Bronchial epithelial cell (primary cell): ENCODE data around the gene LRGUK. TPM values are rescaled to one million over a fixed set of nuclear protein-coding genes. Genes with fewer than 3 reads are reported as not detected.
A peak's percentile ranks its signal among the peaks of the same experiment; 100 is the strongest.

Experiments used
- DNase-seq: peaks from one replicate; pipeline ENCODE4 v3.0.0-alpha.2; 2010; ENCODE audit warnings: low read depth
- FAIRE-seq: peaks from 2 replicates; lab custom pipeline; 2011; peaks lifted over from hg19 to GRCh38; lab: Jason Lieb, UNC
- H3K27me3 ChIP-seq: 2 replicates; pipeline ENCODE4 v1.5.1; 2011; ENCODE audit warnings: low read length; ENCODE audit not compliant: control insufficient read depth, insufficient read depth
- H3K36me3 ChIP-seq: 2 replicates; pipeline ENCODE4 v1.5.1; 2011; ENCODE audit warnings: low read length; ENCODE audit not compliant: control insufficient read depth, insufficient read depth
- H3K4me3 ChIP-seq: 2 replicates; pipeline ENCODE4 v1.5.1; 2011; ENCODE audit warnings: mild to moderate bottlenecking, low read depth, low read length, control low read depth
- CTCF ChIP-seq: IDR thresholded peaks from 2 replicates; pipeline ENCODE4 v1.5.1; 2011; ENCODE audit warnings: mild to moderate bottlenecking, moderate library complexity, low read length, control low read depth, inconsistent platforms; ENCODE audit not compliant: insufficient read depth, severe bottlenecking
- total RNA-seq: library from RNA; depleted of rRNA; stranded (reverse); fragments of >200 nt; gene quantifications from 2 replicates; pipeline ENCODE4 v1.2.1, GENCODE V29; 2014

Gene LRGUK
- total RNA-seq, 1 donor from 2014 or later = under 0.01 TPM

- FAIRE-seq = no peak
- H3K36me3 ChIP-seq = no peaks in the 10 kb centered on the region
- no peak for TF ChIP-seq CTCF
- no peaks in the 10 kb centered on the region for H3K27me3 ChIP-seq
- DNase-seq = no peak
- H3K4me3 ChIP-seq = no peak overlapping the region
Observed at GRCh38 chr7:134180376-134180775, 53.2 kb downstream of the LRGUK start.

DNA sequence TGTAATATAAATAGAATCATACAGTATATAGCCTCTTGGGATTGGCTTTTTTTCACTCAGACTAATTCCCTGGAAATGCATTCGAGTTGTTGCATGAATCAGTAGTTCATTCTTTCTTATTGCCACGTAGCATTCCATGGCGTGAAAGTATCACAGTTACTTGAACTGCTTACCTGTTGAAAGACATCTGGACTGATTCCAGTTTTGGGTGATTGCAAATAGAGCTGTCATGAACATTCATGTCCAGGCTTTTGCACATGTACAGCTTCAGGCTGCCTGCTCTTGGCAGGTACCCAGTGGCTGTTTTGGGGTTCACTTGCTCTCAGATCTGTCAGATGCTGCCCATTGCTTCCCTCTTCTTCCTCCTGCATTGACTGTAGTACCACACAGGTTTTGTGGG, 54.9 kb downstream of the LRGUK start:
- TF ChIP-seq CTCF = no peak
- peak; percentile 92 for FAIRE-seq
- Histone ChIP-seq H3K36me3 (no peaks in the 10 kb centered on the region), H3K27me3 (no peaks in the 10 kb centered on the region), H3K4me3 (no peak overlapping the region)
- DNase-seq = peak; percentile 99

GRCh38 chr7:134184767-134185166, 57.6 kb downstream of the LRGUK start:
- DNase-seq = peak; percentile 90
- TF ChIP-seq CTCF = no peak
- no peaks in the 10 kb centered on the region for H3K36me3 ChIP-seq
- no peak for FAIRE-seq
- no peaks in the 10 kb centered on the region for H3K27me3 ChIP-seq
- H3K4me3 ChIP-seq = no peak overlapping the region

- no peak for FAIRE-seq
- DNase-seq = peak; percentile 67
Observed at GRCh38 chr7:134186027-134186426, 58.9 kb downstream of the LRGUK start.

DNA sequence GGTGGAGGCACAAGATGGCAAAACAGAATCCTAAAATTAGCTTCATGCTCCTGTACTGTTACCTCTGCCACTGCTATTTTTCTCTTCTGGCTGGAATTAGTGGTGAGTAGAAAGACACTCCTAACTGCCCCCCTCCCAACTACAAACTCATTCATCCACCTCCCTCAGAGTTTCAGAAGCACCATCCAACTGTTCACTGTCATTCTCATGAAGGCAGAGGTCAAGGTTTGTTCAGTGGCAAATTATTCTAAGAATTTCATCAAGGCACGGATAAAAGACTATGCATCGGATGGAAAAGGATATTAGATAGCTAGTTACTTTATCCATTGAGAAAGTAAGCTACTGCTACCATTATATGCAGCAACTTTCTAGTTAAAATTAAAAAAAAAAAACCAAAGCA, 59.7 kb downstream of the LRGUK start:
- Histone ChIP-seq H3K36me3 (no peaks in the 10 kb centered on the region), H3K4me3 (no peak overlapping the region), H3K27me3 (no peaks in the 10 kb centered on the region)
- DNase-seq = no peak
- FAIRE-seq = no peak
- TF ChIP-seq CTCF = no peak

More at GRCh38 chr7:134186027-134186426, 58.9 kb downstream of the LRGUK start:
- no peaks in the 10 kb centered on the region for H3K36me3 ChIP-seq
- no peak for TF ChIP-seq CTCF
- no peak overlapping the region for H3K4me3 ChIP-seq
- no peaks in the 10 kb centered on the region for H3K27me3 ChIP-seq

DNA sequence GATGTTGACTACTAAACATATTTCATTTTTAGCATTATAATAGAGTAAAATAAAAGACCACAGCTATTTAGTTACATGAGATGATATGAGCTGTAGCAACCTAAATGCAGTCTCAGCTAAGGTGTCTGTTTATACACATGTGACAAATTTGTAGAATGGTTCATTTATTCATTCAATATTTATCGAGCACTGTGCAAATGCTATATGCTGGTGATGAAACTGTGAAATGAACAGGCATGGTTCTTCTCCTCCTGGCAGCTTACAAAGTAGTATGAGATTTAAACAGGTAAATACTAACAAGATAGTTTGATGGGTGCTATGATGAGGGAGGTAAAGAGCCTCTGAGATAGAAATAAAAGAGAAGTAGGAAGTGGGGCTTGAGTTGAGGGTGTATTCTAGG, 60.8 kb downstream of the LRGUK start:
- no peaks in the 10 kb centered on the region for H3K27me3 ChIP-seq
- H3K36me3 ChIP-seq = no peaks in the 10 kb centered on the region
- no peak overlapping the region for H3K4me3 ChIP-seq
- no peak for DNase-seq
- no peak for FAIRE-seq
- no peak for TF ChIP-seq CTCF
